HCT116 (cell line): ENCODE results near the gene SDF4. TPM values are rescaled to one million over a fixed set of nuclear protein-coding genes. Genes with fewer than 3 reads are reported as not detected.

Source experiments
- ATAC-seq: fragments of 200-7000 bp; cut with Tn5 transposase; 2 replicates; pipeline ENCODE4 v1.9.1; 2020; ENCODE audit warnings: mild to moderate bottlenecking, moderate library complexity
- BruUV-seq: library from RNA; stranded (reverse); fragments of 400-500 nt; replicated peaks from 2 replicates; lab custom pipeline; 2021; lab: Mats Ljungman, UMichigan
- CTCF ChIA-PET: fragments of 300-600 bp; sonication (Branson Sonifier 250); formaldehyde crosslinking; loops from one replicate; lab custom pipeline; 2021; ENCODE audit warnings: antibody characterized with exemption; lab: Charles Lee
- POLR2A ChIA-PET: fragments of 300-600, 350-600 bp; sonication (Branson Sonifier 250); formaldehyde crosslinking; loops from one replicate; lab custom pipeline; 2021; ENCODE audit warnings: antibody characterized with exemption; lab: Charles Lee
- RAD21 ChIA-PET, 2 experiments: fragments of 300-600 bp; sonication (Branson Sonifier 250); formaldehyde crosslinking; loops; one replicate each; lab custom pipeline; 2023; ENCODE audit warnings: low total read pairs in 2 of 2; ENCODE audit not compliant: uncharacterized antibody in 2 of 2, unreplicated experiment in 2 of 2, low non-redundant PET in 1 of 2; lab: Charles Lee
- DNase-seq: peaks from one replicate; pipeline ENCODE4 v3.0.0-alpha.2; 2010; ENCODE audit warnings: low read depth, low spot score
- H2AFZ ChIP-seq: fragments of 200-600 bp; shearing (Covaris generic), sonication (generic); 2 replicates; pipeline ENCODE4 v1.6.1; 2017; ENCODE audit warnings: low read depth, mixed run types, mixed read lengths, antibody characterized with exemption, low read length; ENCODE audit not compliant: poor library complexity, severe bottlenecking
- H3K27ac ChIP-seq: 2 replicates; pipeline ENCODE4 v1.5.1; 2012; ENCODE audit warnings: low read depth, low read length
- H3K27me3 ChIP-seq: fragments of 200-600 bp; sonication (generic); 2 replicates; pipeline ENCODE4 v1.6.1; 2016; ENCODE audit warnings: mixed run types, low read length, mixed read lengths; ENCODE audit not compliant: insufficient read depth
- H3K36me3 ChIP-seq, 2 experiments: fragments of 200-500 bp in 1 of 2; fragments of 200-600 bp in 1 of 2; sonication (Bioruptor generic) in 1 of 2; sonication (generic) in 1 of 2; 2 replicates each; pipeline versions ENCODE4 v1.5.1 to v1.6.1; 2014 to 2016; ENCODE audit warnings: low read length in 2 of 2, inconsistent platforms in 1 of 2, mixed read lengths in 1 of 2, mixed run types in 1 of 2; ENCODE audit not compliant: insufficient read depth in 2 of 2, control insufficient read depth in 1 of 2
- H3K4me1 ChIP-seq, 2 experiments: fragments of 200-600 bp in 1 of 2; sonication (generic) in 1 of 2; 2 replicates each; pipeline versions ENCODE4 v1.5.1 to v1.6.1; 2012 to 2017; ENCODE audit warnings: low read length in 2 of 2, inconsistent platforms in 1 of 2, mild to moderate bottlenecking in 1 of 2, mixed read lengths in 1 of 2, mixed run types in 1 of 2, moderate library complexity in 1 of 2; ENCODE audit not compliant: insufficient read depth in 2 of 2, control insufficient read depth in 1 of 2
- H3K4me2 ChIP-seq: fragments of 200-600 bp; sonication (generic); 2 replicates; pipeline ENCODE4 v1.6.1; 2017; ENCODE audit warnings: mixed run types, low read length, mixed read lengths
- H3K4me3 ChIP-seq, 2 experiments: fragments of 200-600 bp in 1 of 2; sonication (generic) in 1 of 2; replicated peaks in 1 of 2; 2 replicates each; pipeline ENCODE4 v1.5.1; 2011 to 2016; ENCODE audit warnings: low read length in 2 of 2, control low read depth in 1 of 2, low read depth in 1 of 2, mild to moderate bottlenecking in 1 of 2, mixed read lengths in 1 of 2, mixed run types in 1 of 2
- H3K79me2 ChIP-seq: fragments of 200-600 bp; sonication (generic); 2 replicates; pipeline ENCODE4 v1.6.1; 2017; ENCODE audit warnings: mild to moderate bottlenecking, mixed run types, low read length, moderate library complexity, mixed read lengths; ENCODE audit not compliant: insufficient read depth
- H3K9ac ChIP-seq: fragments of 200-600 bp; sonication (generic); 2 replicates; pipeline ENCODE4 v1.6.1; 2016; ENCODE audit warnings: low read length, mixed read lengths
- H3K9me2 ChIP-seq: fragments of 200-600 bp; sonication (generic), shearing (Covaris generic); 2 replicates; pipeline ENCODE4 v1.6.1; 2017; ENCODE audit warnings: mixed run types, mild to moderate bottlenecking, moderate library complexity; ENCODE audit not compliant: insufficient read depth
- H3K9me3 ChIP-seq, 2 experiments: fragments of 200-500 bp in 1 of 2; fragments of 200-600 bp in 1 of 2; sonication (Bioruptor generic) in 1 of 2; sonication (generic) in 1 of 2; 2 replicates each; pipeline ENCODE4 v1.6.1; 2014 to 2017; ENCODE audit warnings: low read length in 2 of 2, mixed read lengths in 2 of 2, inconsistent platforms in 1 of 2, low read depth in 1 of 2, mild to moderate bottlenecking in 1 of 2, mixed run types in 1 of 2, moderate library complexity in 1 of 2; ENCODE audit not compliant: control insufficient read depth in 1 of 2, insufficient read depth in 1 of 2
- H4K20me1 ChIP-seq: fragments of 200-600 bp; sonication (generic), shearing (Covaris generic); 2 replicates; pipeline ENCODE4 v1.6.1; 2017; ENCODE audit warnings: mixed run types, mild to moderate bottlenecking, moderate library complexity; ENCODE audit not compliant: insufficient read depth
- CEBPB ChIP-seq: IDR thresholded peaks from 2 replicates; pipeline ENCODE4 v1.6.1; 2012; ENCODE audit warnings: low read depth
- EGR1 ChIP-seq: IDR thresholded peaks from 2 replicates; pipeline ENCODE4 v1.6.1; 2012; ENCODE audit warnings: low read depth
- ELF1 ChIP-seq: IDR thresholded peaks from 2 replicates; pipeline ENCODE4 v1.6.1; 2012; ENCODE audit warnings: low read depth, borderline replicate concordance
- EZH2phosphoT487 ChIP-seq: fragments of 200-600 bp; IDR thresholded peaks from 2 replicates; pipeline ENCODE4 v1.6.1; 2018; ENCODE audit warnings: antibody characterized with exemption, borderline replicate concordance
- JUND ChIP-seq: IDR thresholded peaks from 2 replicates; pipeline ENCODE4 v1.6.1; 2012
- POLR2A ChIP-seq: IDR thresholded peaks from 2 replicates; pipeline ENCODE4 v1.7.0; 2011; ENCODE audit warnings: borderline replicate concordance; ENCODE audit not compliant: insufficient read depth, insufficient read length; ENCODE audit errors: extremely low read depth
- POLR2AphosphoS5 ChIP-seq: IDR thresholded peaks from 2 replicates; pipeline ENCODE4 v1.6.1; 2011; ENCODE audit warnings: mild to moderate bottlenecking, low read depth, low read length, moderate library complexity
- RAD21 ChIP-seq: IDR thresholded peaks from 2 replicates; pipeline ENCODE4 v1.6.1; 2012; ENCODE audit warnings: low read depth, mild to moderate bottlenecking
- SIN3A ChIP-seq: IDR thresholded peaks from 2 replicates; pipeline ENCODE4 v1.6.1; 2012; ENCODE audit warnings: low read depth
- SP1 ChIP-seq: IDR thresholded peaks from 2 replicates; pipeline ENCODE4 v1.6.1; 2012; ENCODE audit warnings: low read depth
- SRF ChIP-seq: IDR thresholded peaks from 2 replicates; pipeline ENCODE4 v1.6.1; 2012; ENCODE audit warnings: low read depth
- TCF7L2 ChIP-seq: IDR thresholded peaks from 2 replicates; pipeline ENCODE4 v1.7.0; 2011; ENCODE audit warnings: borderline replicate concordance, inconsistent platforms; ENCODE audit not compliant: insufficient read depth, insufficient read length; ENCODE audit errors: extremely low read depth
- YY1 ChIP-seq: IDR thresholded peaks from 2 replicates; pipeline ENCODE4 v1.6.1; 2011; ENCODE audit warnings: low read length, low read depth, moderate library complexity, mild to moderate bottlenecking; ENCODE audit not compliant: insufficient replicate concordance; ENCODE audit errors: extremely low read depth
- ZFX ChIP-seq: fragments of 450-650 bp; IDR thresholded peaks from 2 replicates; pipeline ENCODE4 v1.6.1; 2017
- ZNF274 ChIP-seq: fragments of 200-500 bp; sonication (Bioruptor generic); IDR thresholded peaks from 2 replicates; pipeline ENCODE4 v1.6.1; 2014; ENCODE audit warnings: mild to moderate bottlenecking, low read depth, low read length, inconsistent platforms
- intact Hi-C: fragments of 100-400 bp; cut with micrococcal nuclease; formaldehyde crosslinking; loops from 2 replicates; pipeline ENCODE4 v1.10.0; 2022
- microRNA counts: library from miRNA; unstranded; fragments of <30 nt; microRNA quantifications from one replicate; lab custom pipeline; 2015
- microRNA-seq: library from miRNA; unstranded; fragments of <30 nt; microRNA quantifications from one replicate; pipeline ENCODE4, GENCODE V29; 2016; ENCODE audit warnings: borderline number of aligned reads
- total RNA-seq: library from RNA; stranded (reverse); gene quantifications from one replicate; pipeline ENCODE4 v1.2.1, GENCODE V29; 2021; ENCODE audit not compliant: unreplicated experiment
- TF ChIP-seq, protein P1 (sequence below), 3 experiments: fragments of 200-600 bp in 1 of 3; sonication (generic) in 1 of 3; IDR thresholded peaks in 2 of 3; conservative IDR thresholded peaks in 1 of 3; 2 replicates each; pipeline ENCODE4 v1.5.1; 2012 to 2017; ENCODE audit warnings: low read depth in 2 of 3, low read length in 2 of 3, antibody characterized with exemption in 1 of 3, borderline replicate concordance in 1 of 3, control low read depth in 1 of 3, mild to moderate bottlenecking in 1 of 3, mixed read lengths in 1 of 3, mixed run types in 1 of 3, moderate library complexity in 1 of 3; ENCODE audit not compliant: insufficient read depth in 1 of 3
- TF ChIP-seq, protein P2 (sequence below): IDR thresholded peaks from 2 replicates; pipeline ENCODE4 v1.6.1; 2012; ENCODE audit warnings: low read depth

SDF4 gene
- total RNA-seq, 1 experiment from 2014 or later, result 133 TPM

DNA sequence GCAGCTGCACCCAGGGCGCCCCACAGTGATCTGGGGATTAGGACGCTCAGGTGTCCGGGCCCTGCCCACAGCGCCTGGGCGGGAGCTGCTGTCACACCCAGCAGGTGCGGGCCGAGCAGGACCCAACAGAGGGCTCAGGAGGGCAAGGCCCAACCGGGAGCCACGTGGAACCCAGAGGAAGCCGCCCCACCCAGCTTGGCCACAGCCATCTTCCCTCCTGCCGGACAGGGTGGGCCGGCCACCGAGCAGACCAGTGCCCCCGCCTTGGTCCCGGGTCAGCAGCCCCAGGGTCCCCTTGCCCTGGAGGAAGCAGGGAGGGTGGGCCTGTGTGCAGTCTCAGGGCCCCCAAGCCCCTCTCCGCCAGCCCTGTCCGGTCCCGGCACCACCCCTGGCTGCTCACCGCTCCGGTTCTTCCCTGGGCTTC lies 64.4 kb downstream of the SDF4 start:
- no TSS peak for BruUV-seq
- Histone ChIP-seq H3K4me2 (no peak overlapping the region), H3K27me3 (no peaks in the 10 kb centered on the region), H3K9me3 (no peaks in the 10 kb centered on the region), H3K27ac (no peak overlapping the region), H3K4me1 (peaks cover 11 to 32% of the 10 kb centered on the region in 2 experiments), H3K79me2 (peaks cover 56% of the 10 kb centered on the region), H3K9ac (no peak overlapping the region), H2AFZ (no peak overlapping the region), H3K9me2 (no peaks in the 10 kb centered on the region), H4K20me1 (no peaks in the 10 kb centered on the region), H3K4me3 (no peak overlapping the region), H3K36me3 (peaks cover 0 to 2% of the 10 kb centered on the region in 2 experiments; a peak in 2 of 4 replicates)
- no peak for ATAC-seq
- TF ChIP-seq YY1 (no peak), SRF (no peak), JUND (no peak), POLR2A (no peak), EGR1 (no peak), ELF1 (no peak), ZFX (no peak), TCF7L2 (no peak), SIN3A (no peak), POLR2AphosphoS5 (no peak), CEBPB (no peak), SP1 (no peak), ZNF274 (no peak), EZH2phosphoT487 (no peak), RAD21 (no peak)
- TF ChIP-seq, protein P1, sequence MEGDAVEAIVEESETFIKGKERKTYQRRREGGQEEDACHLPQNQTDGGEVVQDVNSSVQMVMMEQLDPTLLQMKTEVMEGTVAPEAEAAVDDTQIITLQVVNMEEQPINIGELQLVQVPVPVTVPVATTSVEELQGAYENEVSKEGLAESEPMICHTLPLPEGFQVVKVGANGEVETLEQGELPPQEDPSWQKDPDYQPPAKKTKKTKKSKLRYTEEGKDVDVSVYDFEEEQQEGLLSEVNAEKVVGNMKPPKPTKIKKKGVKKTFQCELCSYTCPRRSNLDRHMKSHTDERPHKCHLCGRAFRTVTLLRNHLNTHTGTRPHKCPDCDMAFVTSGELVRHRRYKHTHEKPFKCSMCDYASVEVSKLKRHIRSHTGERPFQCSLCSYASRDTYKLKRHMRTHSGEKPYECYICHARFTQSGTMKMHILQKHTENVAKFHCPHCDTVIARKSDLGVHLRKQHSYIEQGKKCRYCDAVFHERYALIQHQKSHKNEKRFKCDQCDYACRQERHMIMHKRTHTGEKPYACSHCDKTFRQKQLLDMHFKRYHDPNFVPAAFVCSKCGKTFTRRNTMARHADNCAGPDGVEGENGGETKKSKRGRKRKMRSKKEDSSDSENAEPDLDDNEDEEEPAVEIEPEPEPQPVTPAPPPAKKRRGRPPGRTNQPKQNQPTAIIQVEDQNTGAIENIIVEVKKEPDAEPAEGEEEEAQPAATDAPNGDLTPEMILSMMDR (IDR thresholded peaks at IDR 0.05 in 2 of 3, conservative IDR thresholded peaks at IDR 0.05 in 1 of 3; ENCODE audit: borderline replicate concordance in 1 of 3, insufficient read depth in 1 of 3, low read depth in 2 of 3, low read length in 2 of 3), result no peak
- TF ChIP-seq, protein P2, sequence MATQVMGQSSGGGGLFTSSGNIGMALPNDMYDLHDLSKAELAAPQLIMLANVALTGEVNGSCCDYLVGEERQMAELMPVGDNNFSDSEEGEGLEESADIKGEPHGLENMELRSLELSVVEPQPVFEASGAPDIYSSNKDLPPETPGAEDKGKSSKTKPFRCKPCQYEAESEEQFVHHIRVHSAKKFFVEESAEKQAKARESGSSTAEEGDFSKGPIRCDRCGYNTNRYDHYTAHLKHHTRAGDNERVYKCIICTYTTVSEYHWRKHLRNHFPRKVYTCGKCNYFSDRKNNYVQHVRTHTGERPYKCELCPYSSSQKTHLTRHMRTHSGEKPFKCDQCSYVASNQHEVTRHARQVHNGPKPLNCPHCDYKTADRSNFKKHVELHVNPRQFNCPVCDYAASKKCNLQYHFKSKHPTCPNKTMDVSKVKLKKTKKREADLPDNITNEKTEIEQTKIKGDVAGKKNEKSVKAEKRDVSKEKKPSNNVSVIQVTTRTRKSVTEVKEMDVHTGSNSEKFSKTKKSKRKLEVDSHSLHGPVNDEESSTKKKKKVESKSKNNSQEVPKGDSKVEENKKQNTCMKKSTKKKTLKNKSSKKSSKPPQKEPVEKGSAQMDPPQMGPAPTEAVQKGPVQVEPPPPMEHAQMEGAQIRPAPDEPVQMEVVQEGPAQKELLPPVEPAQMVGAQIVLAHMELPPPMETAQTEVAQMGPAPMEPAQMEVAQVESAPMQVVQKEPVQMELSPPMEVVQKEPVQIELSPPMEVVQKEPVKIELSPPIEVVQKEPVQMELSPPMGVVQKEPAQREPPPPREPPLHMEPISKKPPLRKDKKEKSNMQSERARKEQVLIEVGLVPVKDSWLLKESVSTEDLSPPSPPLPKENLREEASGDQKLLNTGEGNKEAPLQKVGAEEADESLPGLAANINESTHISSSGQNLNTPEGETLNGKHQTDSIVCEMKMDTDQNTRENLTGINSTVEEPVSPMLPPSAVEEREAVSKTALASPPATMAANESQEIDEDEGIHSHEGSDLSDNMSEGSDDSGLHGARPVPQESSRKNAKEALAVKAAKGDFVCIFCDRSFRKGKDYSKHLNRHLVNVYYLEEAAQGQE, result no peak
- RAD21 ChIA-PET, result no interaction called here
- POLR2A ChIA-PET, result no interaction called here
- CTCF ChIA-PET, result no interaction called here
- DNase-seq, result no peak
- intact Hi-C loops, result no loop called here

MicroRNAs within 50 kb of the gene (microRNA counts, 767-probe panel; counts per million panel counts)
- not detected for microRNA hsa-miR-200a-3p (lab: Ali Mortazavi, UCI)
- 23,798 counts per million, percentile 65 among the panel's probes with 10 or more counts for microRNA hsa-miR-200b-3p (lab: Ali Mortazavi, UCI)
- microRNA hsa-miR-429 (lab: Ali Mortazavi, UCI), result not detected

Small RNAs within 50 kb of the gene (microRNA-seq; reads per million reads assigned to microRNA genes)
- gene MIR200A (1,773 reads per million, percentile 86 among the genes with 10 or more reads in this experiment), gene MIR200B (4,817 reads per million, percentile 92 among the genes with 10 or more reads in this experiment), gene MIR429 (4,460 reads per million, percentile 91 among the genes with 10 or more reads in this experiment)

Other genes starting within 250 kb of the SDF4 start
- 0.39 TPM for gene PERM1, start 249.9 kb downstream of the SDF4 start, total RNA-seq
- gene HES4, start 231.9 kb downstream of the SDF4 start, total RNA-seq, result 145 TPM
- gene ISG15, start 218.5 kb downstream of the SDF4 start, total RNA-seq, result 140 TPM
- gene AGRN, start 211.9 kb downstream of the SDF4 start, total RNA-seq, result 134 TPM
- gene RNF223, start 157.7 kb downstream of the SDF4 start, total RNA-seq, result 6.3 TPM
- gene C1orf159, start 115.9 kb downstream of the SDF4 start, total RNA-seq, result 22.7 TPM
- 0.10 TPM for gene TTLL10, start 58.1 kb downstream of the SDF4 start, total RNA-seq
- 56.2 TPM for gene TNFRSF18, start 25.4 kb downstream of the SDF4 start, total RNA-seq
- gene TNFRSF4, start 17.8 kb downstream of the SDF4 start, total RNA-seq, result 0.37 TPM
- gene B3GALT6, start 236 bp upstream of the SDF4 start, total RNA-seq, result 16.3 TPM
- gene C1QTNF12, start 14.7 kb upstream of the SDF4 start, total RNA-seq, result 6.9 TPM
- 67.7 TPM for gene UBE2J2, start 41.9 kb upstream of the SDF4 start, total RNA-seq
- gene SCNN1D, start 48.4 kb upstream of the SDF4 start, total RNA-seq, result 3.7 TPM
- gene ACAP3, start 75.9 kb upstream of the SDF4 start, total RNA-seq, result 38.8 TPM
- 47.2 TPM for gene PUSL1, start 76.6 kb upstream of the SDF4 start, total RNA-seq
- gene INTS11, start 92.7 kb upstream of the SDF4 start, total RNA-seq, result 161 TPM
- gene CPTP, start 92.8 kb upstream of the SDF4 start, total RNA-seq, result 16.3 TPM
- 0.07 TPM for gene TAS1R3, start 99.3 kb upstream of the SDF4 start, total RNA-seq
- 160 TPM for gene DVL1, start 117.4 kb upstream of the SDF4 start, total RNA-seq
- gene MXRA8, start 126.6 kb upstream of the SDF4 start, total RNA-seq, result 0.74 TPM
- gene AURKAIP1, start 143.2 kb upstream of the SDF4 start, total RNA-seq, result 200 TPM
- gene CCNL2, start 167.3 kb upstream of the SDF4 start, total RNA-seq, result 173 TPM
- 131 TPM for gene MRPL20, start 175.3 kb upstream of the SDF4 start, total RNA-seq
- not detected for gene ANKRD65, start 189.3 kb upstream of the SDF4 start, total RNA-seq
- gene VWA1, start 203.7 kb upstream of the SDF4 start, total RNA-seq, result 50.6 TPM
- 0.61 TPM for gene ATAD3C, start 217.7 kb upstream of the SDF4 start, total RNA-seq
- gene ATAD3B, start 239.8 kb upstream of the SDF4 start, total RNA-seq, result 62.9 TPM